SH-SY5Y (cell line): ENCODE measurements around the gene SERPINB12.

Source experiments
- GATA2 ChIP-seq: IDR thresholded peaks from 2 replicates; pipeline ENCODE4 v1.6.1; 2011; ENCODE audit warnings: mild to moderate bottlenecking, low read depth, low read length
- GATA3 ChIP-seq: IDR thresholded peaks from 2 replicates; pipeline ENCODE4 v1.6.1; 2011; ENCODE audit warnings: low read depth, mild to moderate bottlenecking, low read length, moderate library complexity

The SERPINB12 gene

GRCh38 chr18:63542069-63542468 lies at the start of gene SERPINB12:
Gene SERPINB12 (plus strand): TSS chr18:63542369. CDS start chr18:63556160, 13,791 bp downstream.
- TF ChIP-seq GATA3 (no peak), GATA2 (no peak)

GRCh38 chr18:63492851-63493250 lies 49.3 kb upstream of the SERPINB12 start:
- TF ChIP-seq GATA3 (no peak), GATA2 (no peak)

- TF ChIP-seq GATA2: no peak
- TF ChIP-seq GATA3: no peak
These were observed 46.5 kb upstream of the SERPINB12 start for GRCh38 chr18:63495675-63496074.

GRCh38 chr18:63505566-63506335 lies 36.4 kb upstream of the SERPINB12 start:
- TF ChIP-seq GATA2 (no peak), GATA3 (no peak)

- no peak for TF ChIP-seq GATA3
- no peak for TF ChIP-seq GATA2
These were observed 35.9 kb upstream of the SERPINB12 start for GRCh38 chr18:63506336-63506646.

- no peak for TF ChIP-seq GATA3
- TF ChIP-seq GATA2: no peak
These were observed 33.6 kb upstream of the SERPINB12 start for GRCh38 chr18:63508596-63508995.

GRCh38 chr18:63511285-63511684 lies 30.9 kb upstream of the SERPINB12 start:
- TF ChIP-seq GATA3: no peak
- TF ChIP-seq GATA2: no peak

- TF ChIP-seq GATA3 (no peak), GATA2 (no peak)
These were observed 27.8 kb upstream of the SERPINB12 start for GRCh38 chr18:63514326-63514725.

GRCh38 chr18:63514888-63515678 lies 27.1 kb upstream of the SERPINB12 start:
- TF ChIP-seq GATA2 (no peak), GATA3 (no peak)

- TF ChIP-seq GATA2: no peak
- no peak for TF ChIP-seq GATA3
These were observed 26.4 kb upstream of the SERPINB12 start for GRCh38 chr18:63515801-63516200.

- TF ChIP-seq GATA3: no peak
- no peak for TF ChIP-seq GATA2
These were observed 23.8 kb upstream of the SERPINB12 start for GRCh38 chr18:63518178-63519012.

- TF ChIP-seq GATA2 (no peak), GATA3 (no peak)
These were observed 22.0 kb upstream of the SERPINB12 start for GRCh38 chr18:63520053-63520685.

- no peak for TF ChIP-seq GATA3
- no peak for TF ChIP-seq GATA2
These were observed 18.5 kb upstream of the SERPINB12 start for GRCh38 chr18:63523660-63524059.

GRCh38 chr18:63527251-63527650 lies 14.9 kb upstream of the SERPINB12 start:
- no peak for TF ChIP-seq GATA3
- TF ChIP-seq GATA2: no peak

GRCh38 chr18:63528863-63529492 lies 13.2 kb upstream of the SERPINB12 start:
- TF ChIP-seq GATA3 (no peak), GATA2 (no peak)

GRCh38 chr18:63532471-63532870 lies 9.7 kb upstream of the SERPINB12 start:
- no peak for TF ChIP-seq GATA2
- no peak for TF ChIP-seq GATA3
